GM18867 (cell line): ENCODE data around the gene MORN1.

Experiments used
- ATAC-seq: cut with Tn5 transposase; IDR thresholded peaks from one replicate; pipeline ENCODE4 v1.9.1; 2021; ENCODE audit warnings: mild to moderate bottlenecking, moderate library complexity; ENCODE audit not compliant: unreplicated experiment

Gene MORN1

GRCh38 chr1:2375923-2376260 is 15.5 kb downstream of the MORN1 start:
- ATAC-seq = no peak

- no peak for ATAC-seq
Observed at GRCh38 chr1:2375246-2375922, 16.0 kb downstream of the MORN1 start.

- no peak for ATAC-seq
Observed at GRCh38 chr1:2374252-2375155, 16.9 kb downstream of the MORN1 start.

GRCh38 chr1:2373551-2374251 is 17.7 kb downstream of the MORN1 start:
- ATAC-seq = no peak

GRCh38 chr1:2372551-2373490 is 18.5 kb downstream of the MORN1 start:
- no peak for ATAC-seq

- ATAC-seq = no peak
Observed at GRCh38 chr1:2368053-2368744, 23.2 kb downstream of the MORN1 start.

GRCh38 chr1:2363847-2364513 is 27.4 kb downstream of the MORN1 start:
- ATAC-seq = no peak

- ATAC-seq = no peak
Observed at GRCh38 chr1:2360588-2361364, 30.6 kb downstream of the MORN1 start.

- no peak for ATAC-seq
Observed at GRCh38 chr1:2358651-2359640, 32.4 kb downstream of the MORN1 start.

GRCh38 chr1:2358072-2358471 is 33.3 kb downstream of the MORN1 start:
- no peak for ATAC-seq

GRCh38 chr1:2356911-2357845 is 34.2 kb downstream of the MORN1 start:
- ATAC-seq = no peak

- no peak for ATAC-seq
Observed at GRCh38 chr1:2356401-2356800, 35.0 kb downstream of the MORN1 start.

GRCh38 chr1:2355373-2356261 is 35.7 kb downstream of the MORN1 start:
- ATAC-seq = no peak

- no peak for ATAC-seq
Observed at GRCh38 chr1:2354511-2355372, 36.6 kb downstream of the MORN1 start.
